ENCODE measurements around the gene CACNB2.

The CACNB2 gene

GRCh38 chr10:18397906-18398305 lies 257.7 kb downstream of the CACNB2 start:
- ATAC-seq, result no peak
- peaks cover 13% of the 10 kb centered on the region for H3K4me1 Mint-ChIP-seq
- no peak for DNase-seq
- no peak overlapping the region for H3K27ac Mint-ChIP-seq
- peaks cover 24% of the 10 kb centered on the region for H3K27me3 Mint-ChIP-seq
- H3K9me3 Mint-ChIP-seq, result no peaks in the 10 kb centered on the region
- H3K4me3 Mint-ChIP-seq, result no peak overlapping the region

- Mint-ChIP-seq H3K4me1 (peaks cover 13% of the 10 kb centered on the region), H3K4me3 (no peak overlapping the region), H3K9me3 (no peaks in the 10 kb centered on the region), H3K27me3 (peaks cover 32% of the 10 kb centered on the region), H3K27ac (no peak overlapping the region)
- DNase-seq (no peak), ATAC-seq (no peak)
Measured at GRCh38 chr10:18399158-18399557, 258.9 kb downstream of the CACNB2 start.

DNA sequence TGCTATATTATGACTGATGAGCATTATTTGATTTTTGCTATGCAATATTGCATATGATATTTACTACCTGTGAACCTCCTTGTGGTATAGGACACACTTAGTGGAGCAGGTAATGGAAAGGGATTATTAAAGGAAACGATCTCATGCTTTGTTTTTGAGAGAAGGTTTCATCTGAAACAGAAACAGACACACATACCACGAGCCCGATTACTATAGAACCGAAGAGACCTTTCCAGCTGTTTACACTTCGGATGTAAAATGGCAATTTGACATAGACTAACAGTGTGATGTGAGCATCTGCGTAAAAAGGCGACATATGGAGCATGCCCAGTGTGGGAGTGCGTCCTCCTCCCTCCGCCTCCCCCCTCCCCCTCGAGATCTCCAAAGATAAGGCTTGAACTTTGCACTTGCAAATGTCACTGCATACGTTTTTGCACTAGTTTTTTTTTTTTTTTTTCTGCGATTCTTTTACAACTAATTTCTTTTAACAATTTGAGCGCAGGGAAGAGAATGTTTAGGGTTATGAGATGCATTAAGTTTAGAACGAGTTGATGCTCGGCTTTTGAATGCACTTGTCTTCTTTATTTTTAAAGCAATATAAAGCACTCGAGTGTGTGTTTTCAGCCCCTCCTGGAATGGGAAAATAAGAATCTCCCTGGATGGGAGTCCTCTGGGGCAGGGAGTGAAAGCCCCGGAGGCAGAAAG lies 260.1 kb downstream of the CACNB2 start:
- Mint-ChIP-seq H3K27ac (no peak overlapping the region), H3K4me3 (peak overlapping the region; percentile 39 to 43), H3K27me3 (peaks cover 32% of the 10 kb centered on the region), H3K4me1 (peaks cover 13% of the 10 kb centered on the region), H3K9me3 (no peaks in the 10 kb centered on the region)
- ATAC-seq, result no peak
- no peak for DNase-seq

DNA sequence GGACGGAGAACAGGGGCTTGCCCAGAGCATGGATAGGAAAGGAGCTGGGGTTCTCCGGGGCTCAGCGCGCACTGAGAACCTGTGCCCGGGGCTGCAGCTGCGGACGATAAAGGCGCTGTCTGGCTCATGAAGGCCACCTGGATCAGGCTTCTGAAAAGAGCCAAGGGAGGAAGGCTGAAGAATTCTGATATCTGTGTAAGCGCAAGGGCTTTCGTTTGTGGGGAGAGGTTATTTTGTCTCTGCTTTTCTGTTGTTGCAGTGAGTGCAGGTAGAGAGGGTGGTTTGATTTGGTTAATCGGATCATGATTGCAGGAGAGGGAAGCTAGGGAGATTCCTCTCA lies 260.7 kb downstream of the CACNB2 start:
- H3K9me3 Mint-ChIP-seq, result no peaks in the 10 kb centered on the region
- peaks cover 32% of the 10 kb centered on the region for H3K27me3 Mint-ChIP-seq
- H3K4me1 Mint-ChIP-seq, result peaks cover 13% of the 10 kb centered on the region
- DNase-seq, result no peak
- no peak overlapping the region for H3K27ac Mint-ChIP-seq
- peak overlapping the region; percentile 39 to 43 for H3K4me3 Mint-ChIP-seq
- ATAC-seq, result no peak

- peaks cover 13% of the 10 kb centered on the region for H3K4me1 Mint-ChIP-seq
- ATAC-seq, result no peak
- no peak overlapping the region for H3K27ac Mint-ChIP-seq
- H3K9me3 Mint-ChIP-seq, result no peaks in the 10 kb centered on the region
- no peak overlapping the region for H3K4me3 Mint-ChIP-seq
- no peak for DNase-seq
- H3K27me3 Mint-ChIP-seq, result peaks cover 32% of the 10 kb centered on the region
Measured at GRCh38 chr10:18401416-18402195, 261.4 kb downstream of the CACNB2 start.

- H3K4me3 Mint-ChIP-seq, result no peak overlapping the region
- H3K27me3 Mint-ChIP-seq, result peaks cover 32% of the 10 kb centered on the region
- H3K27ac Mint-ChIP-seq, result no peak overlapping the region
- DNase-seq (no peak), ATAC-seq (no peak)
- H3K4me1 Mint-ChIP-seq, result peaks cover 13% of the 10 kb centered on the region
- H3K9me3 Mint-ChIP-seq, result no peaks in the 10 kb centered on the region
Measured at GRCh38 chr10:18402853-18403252, 262.6 kb downstream of the CACNB2 start.

DNA sequence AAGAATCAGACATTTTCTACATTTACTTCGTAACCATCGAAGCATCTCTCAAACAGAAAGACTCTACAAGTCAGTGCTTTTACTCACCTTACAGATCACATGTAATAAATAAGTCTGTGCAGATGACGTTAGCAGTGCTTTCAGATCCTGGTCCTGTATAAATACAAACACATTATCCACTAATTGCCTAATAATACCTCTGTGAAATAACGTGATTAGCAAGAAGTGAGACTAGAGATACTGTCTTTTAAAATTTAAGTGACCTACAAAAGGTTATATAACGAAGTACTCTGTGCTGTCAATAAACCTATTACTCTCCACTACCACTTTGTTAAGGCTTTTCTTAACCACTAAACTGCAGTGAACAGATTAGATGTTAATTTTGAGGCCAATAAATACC lies 264.3 kb downstream of the CACNB2 start:
- no peak for DNase-seq
- H3K4me3 Mint-ChIP-seq, result no peak overlapping the region
- ATAC-seq, result no peak
- peaks cover 13% of the 10 kb centered on the region for H3K4me1 Mint-ChIP-seq
- peaks cover 32% of the 10 kb centered on the region for H3K27me3 Mint-ChIP-seq
- H3K9me3 Mint-ChIP-seq, result no peaks in the 10 kb centered on the region
- no peak overlapping the region for H3K27ac Mint-ChIP-seq

DNA sequence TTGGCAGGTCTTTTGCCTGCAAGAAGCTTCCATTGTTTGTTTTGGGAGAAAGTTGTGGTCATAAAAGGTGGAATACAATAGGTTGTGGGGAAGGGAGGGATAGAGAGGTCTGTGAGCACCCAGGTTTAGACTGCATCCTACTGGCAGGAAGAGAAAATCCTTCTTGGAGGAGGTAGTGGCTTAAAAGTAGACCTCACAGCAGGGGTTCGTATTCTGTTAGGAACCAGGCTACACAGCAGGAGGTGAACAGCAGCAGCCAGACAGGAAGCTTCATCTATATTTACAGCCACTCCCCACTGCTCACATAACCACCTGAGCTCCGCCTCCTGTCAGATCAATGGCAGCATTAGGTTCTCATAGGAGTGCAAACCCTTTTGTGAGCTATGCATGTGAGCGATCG lies 265.9 kb downstream of the CACNB2 start:
- no peak overlapping the region for H3K4me3 Mint-ChIP-seq
- DNase-seq (no peak), ATAC-seq (no peak)
- H3K9me3 Mint-ChIP-seq, result no peaks in the 10 kb centered on the region
- H3K27me3 Mint-ChIP-seq, result peaks cover 18% of the 10 kb centered on the region
- peaks cover 2% of the 10 kb centered on the region for H3K4me1 Mint-ChIP-seq
- H3K27ac Mint-ChIP-seq, result no peak overlapping the region

DNA sequence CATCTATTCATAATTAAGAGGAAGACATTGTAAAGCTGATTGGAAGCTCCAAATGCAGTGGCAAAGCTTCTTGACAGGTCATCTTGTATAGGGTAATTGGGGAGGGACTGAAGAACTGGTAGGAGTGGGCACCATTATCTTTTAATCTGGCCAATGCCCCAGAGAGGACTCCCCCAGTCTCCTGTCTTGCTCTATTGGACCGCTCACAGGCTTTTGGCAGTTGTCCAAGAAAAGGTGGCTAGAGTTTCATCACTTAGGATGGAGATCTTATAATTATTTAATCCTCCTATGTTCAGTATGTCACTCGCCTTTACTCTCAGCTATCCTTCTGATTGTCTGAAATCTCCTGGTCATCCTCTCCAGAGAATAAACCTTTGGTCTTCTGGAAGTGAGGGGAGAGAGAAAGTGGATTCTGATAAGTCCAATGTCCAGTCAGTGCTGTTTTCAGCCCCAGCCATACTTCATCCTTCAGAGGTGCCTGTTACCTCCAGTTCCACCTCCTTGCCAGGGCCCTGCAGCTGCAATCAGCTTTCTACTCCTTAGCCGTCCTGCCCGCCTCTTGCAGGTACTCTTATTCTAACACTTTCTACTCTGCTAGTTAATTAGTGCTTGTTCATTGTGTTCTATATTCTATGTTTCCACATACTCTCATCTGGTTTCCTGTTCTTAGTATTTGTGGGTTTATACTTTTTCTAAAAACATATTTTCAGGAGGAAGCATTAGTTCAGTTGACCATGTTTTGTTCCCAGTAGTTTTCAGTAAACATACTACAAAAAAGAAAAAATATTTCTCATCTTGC lies 269.6 kb downstream of the CACNB2 start:
- Mint-ChIP-seq H3K9me3 (peaks cover 0 to 4% of the 10 kb centered on the region in 2 donors), H3K27ac (no peak overlapping the region), H3K4me1 (no peaks in the 10 kb centered on the region), H3K27me3 (peaks cover 8% of the 10 kb centered on the region), H3K4me3 (no peak overlapping the region)
- DNase-seq, result no peak
- ATAC-seq, result no peak

DNA sequence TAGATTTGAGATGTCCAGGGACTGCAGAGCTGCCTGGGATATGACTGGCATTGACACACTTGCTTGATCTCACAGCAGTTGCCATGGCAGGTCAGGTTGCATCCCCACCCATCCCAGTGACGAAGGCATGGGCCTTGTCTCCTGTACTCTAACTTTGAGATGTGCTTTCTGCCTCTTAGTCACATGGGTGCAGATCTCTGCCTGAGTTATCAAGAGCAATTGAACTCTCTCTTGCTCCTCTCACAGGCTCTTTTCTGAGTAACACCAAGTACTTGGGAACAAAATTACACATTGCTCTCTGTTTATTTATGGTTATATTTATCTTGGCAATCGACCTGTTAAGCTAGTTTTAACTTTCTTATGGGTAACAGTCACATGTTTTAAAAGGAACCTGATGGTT lies 273.8 kb downstream of the CACNB2 start:
- no peak overlapping the region for H3K4me3 Mint-ChIP-seq
- H3K4me1 Mint-ChIP-seq, result no peaks in the 10 kb centered on the region
- DNase-seq (no peak), ATAC-seq (no peak)
- H3K27ac Mint-ChIP-seq, result no peak overlapping the region
- H3K27me3 Mint-ChIP-seq, result peaks cover 8% of the 10 kb centered on the region
- peaks cover 0 to 7% of the 10 kb centered on the region in 2 donors for H3K9me3 Mint-ChIP-seq

DNA sequence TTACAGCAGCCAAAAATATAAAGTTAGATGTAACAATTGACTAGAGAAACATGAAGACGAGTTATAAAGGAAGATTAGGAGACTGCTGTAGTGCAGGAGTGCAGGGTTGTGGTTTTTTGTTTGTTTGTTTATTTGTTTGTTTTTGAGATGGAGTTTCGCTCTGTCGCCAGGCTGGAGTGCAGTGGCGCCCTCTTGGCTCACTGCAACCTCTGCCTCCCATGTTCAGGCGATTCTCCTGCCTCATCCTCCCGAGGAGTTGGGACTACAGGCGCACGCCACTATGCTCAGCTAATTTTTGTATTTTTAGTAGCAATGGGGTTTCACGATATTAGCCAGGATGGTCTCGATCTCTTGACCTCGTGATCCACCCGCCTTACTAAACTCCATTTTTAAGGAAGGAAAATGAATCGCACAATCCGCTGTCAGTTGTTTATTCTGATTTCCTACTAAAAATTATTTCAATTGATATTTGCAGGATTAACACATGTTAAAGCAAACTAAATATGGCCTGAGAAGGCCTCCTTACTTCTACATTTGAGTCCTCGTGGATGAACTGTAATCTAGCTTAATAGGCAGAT lies 277.8 kb downstream of the CACNB2 start:
- Mint-ChIP-seq H3K27ac (no peak overlapping the region), H3K9me3 (peaks cover 0 to 7% of the 10 kb centered on the region in 2 donors), H3K4me3 (no peak overlapping the region), H3K27me3 (peaks cover 8% of the 10 kb centered on the region), H3K4me1 (no peaks in the 10 kb centered on the region)
- ATAC-seq (no peak), DNase-seq (no peak)

DNA sequence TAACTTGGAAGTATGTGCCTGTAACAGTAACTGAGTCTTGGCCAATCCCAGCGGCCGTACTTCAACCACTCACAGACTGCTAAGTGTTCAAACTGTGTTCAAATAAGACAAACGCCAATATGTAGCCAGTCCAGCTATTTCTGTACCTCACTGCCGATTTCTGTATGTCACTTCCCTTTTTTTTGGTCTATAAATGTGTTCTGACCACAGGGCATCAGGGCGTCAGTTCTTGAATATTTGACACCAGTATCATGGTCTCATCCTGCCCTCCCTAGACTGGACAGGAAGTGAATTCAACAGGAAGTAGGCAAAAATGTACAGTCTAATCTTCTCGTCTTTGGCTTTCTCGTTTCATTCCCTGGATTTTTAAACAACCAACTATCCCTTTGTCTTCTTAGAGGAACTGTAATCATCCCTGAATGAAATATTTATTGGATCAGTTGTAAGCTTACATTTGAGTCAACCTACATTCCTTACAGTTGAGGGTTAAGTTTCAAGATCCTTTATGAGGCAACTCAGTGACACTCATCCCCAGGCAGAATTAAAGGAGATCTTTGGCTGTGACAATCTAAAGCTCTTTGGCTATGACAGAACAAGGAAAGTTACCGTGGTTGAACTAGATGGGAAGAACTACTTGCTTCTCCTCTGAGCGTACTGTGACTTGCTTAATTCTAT lies 278.5 kb downstream of the CACNB2 start:
- DNase-seq (no peak), ATAC-seq (no peak)
- H3K27ac Mint-ChIP-seq, result no peak overlapping the region
- peaks cover 0 to 3% of the 10 kb centered on the region in 2 donors for H3K9me3 Mint-ChIP-seq
- H3K4me1 Mint-ChIP-seq, result no peaks in the 10 kb centered on the region
- H3K4me3 Mint-ChIP-seq, result no peak overlapping the region
- peaks cover 1% of the 10 kb centered on the region for H3K27me3 Mint-ChIP-seq

GRCh38 chr10:18419945-18420344 lies 279.7 kb downstream of the CACNB2 start:
- DNase-seq, result no peak
- Mint-ChIP-seq H3K27ac (no peak overlapping the region), H3K4me3 (no peak overlapping the region), H3K27me3 (no peaks in the 10 kb centered on the region), H3K9me3 (peaks cover 0 to 3% of the 10 kb centered on the region in 2 donors), H3K4me1 (no peaks in the 10 kb centered on the region)
- ATAC-seq, result no peak

GRCh38 chr10:18421726-18422293 lies 281.6 kb downstream of the CACNB2 start:
- Mint-ChIP-seq H3K27ac (no peak overlapping the region), H3K4me1 (no peaks in the 10 kb centered on the region), H3K9me3 (peaks cover 0 to 3% of the 10 kb centered on the region in 2 donors), H3K27me3 (no peaks in the 10 kb centered on the region), H3K4me3 (no peak overlapping the region)
- DNase-seq (no peak), ATAC-seq (no peak)

DNA sequence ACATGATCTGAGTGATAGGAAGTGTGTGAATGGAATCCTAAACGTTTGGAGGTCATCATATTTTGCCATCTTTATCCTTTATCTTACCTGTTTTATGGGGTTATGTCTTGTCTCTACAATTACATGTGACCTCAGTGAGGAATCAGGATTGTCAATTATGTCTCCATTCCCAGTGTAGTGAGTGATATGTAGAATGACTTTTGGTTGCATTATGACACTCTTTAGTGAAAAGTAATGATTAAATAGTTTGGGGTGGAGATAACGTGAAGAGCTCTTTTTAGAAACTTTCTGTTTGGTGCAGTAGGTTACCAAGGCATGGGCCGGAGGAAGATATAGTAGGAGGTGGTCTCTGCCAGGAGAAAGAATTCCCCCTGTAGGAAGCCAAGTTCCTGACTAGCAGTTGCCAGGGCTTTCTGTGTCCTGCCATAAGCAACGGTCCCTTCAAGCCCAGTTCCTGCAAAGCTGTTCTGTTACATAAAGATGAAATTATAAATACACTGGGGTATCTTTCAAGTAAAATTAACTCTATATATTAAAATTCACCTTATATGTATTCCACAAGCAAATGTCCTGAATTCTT lies 282.9 kb downstream of the CACNB2 start:
- H3K4me3 Mint-ChIP-seq, result no peak overlapping the region
- H3K27me3 Mint-ChIP-seq, result no peaks in the 10 kb centered on the region
- DNase-seq, result no peak
- no peaks in the 10 kb centered on the region for H3K4me1 Mint-ChIP-seq
- no peak for ATAC-seq
- no peak overlapping the region for H3K27ac Mint-ChIP-seq
- H3K9me3 Mint-ChIP-seq, result no peaks in the 10 kb centered on the region

Data from stimulated activated naive CD8-positive, alpha-beta T cell treated with anti-CD3 and anti-CD28 coated beads, Interleukin-15, amount 100 ng/mL, for 72 hours (primary cell).